Kidney capillary endothelial cell (primary cell): Measurements from ENCODE around the gene ZNF143.
"Not testable (repeated sequence)": the region's sequence is repeated elsewhere in the genome, so short reads cannot be mapped to it uniquely, and the experiment has no call there.

Source experiments
- DNase-seq: peaks from one replicate; pipeline ENCODE4 v3.0.0-alpha.2; 2018; ENCODE audit warnings: low spot score

ZNF143 gene

DNA sequence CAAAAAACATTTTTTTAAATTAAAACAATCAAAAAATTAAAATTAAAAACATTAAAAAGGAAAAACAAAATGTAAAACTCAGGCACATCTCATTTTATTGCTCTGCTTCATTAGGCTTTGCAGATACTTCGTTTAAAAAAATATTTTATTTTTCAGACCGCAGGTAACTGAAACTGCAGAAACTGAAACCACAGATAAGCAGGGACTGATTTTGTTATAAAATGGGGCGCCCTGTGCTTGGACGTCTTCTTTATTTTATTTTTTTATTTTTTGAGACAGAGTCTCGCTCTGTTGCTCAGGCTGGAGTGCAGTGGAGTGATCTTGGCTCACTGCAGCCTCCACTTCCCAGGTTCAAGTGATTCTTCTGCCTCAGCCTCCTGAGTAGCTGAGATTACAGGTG, 88.4 kb downstream of the ZNF143 start:
- not testable (repeated sequence) for DNase-seq

DNA sequence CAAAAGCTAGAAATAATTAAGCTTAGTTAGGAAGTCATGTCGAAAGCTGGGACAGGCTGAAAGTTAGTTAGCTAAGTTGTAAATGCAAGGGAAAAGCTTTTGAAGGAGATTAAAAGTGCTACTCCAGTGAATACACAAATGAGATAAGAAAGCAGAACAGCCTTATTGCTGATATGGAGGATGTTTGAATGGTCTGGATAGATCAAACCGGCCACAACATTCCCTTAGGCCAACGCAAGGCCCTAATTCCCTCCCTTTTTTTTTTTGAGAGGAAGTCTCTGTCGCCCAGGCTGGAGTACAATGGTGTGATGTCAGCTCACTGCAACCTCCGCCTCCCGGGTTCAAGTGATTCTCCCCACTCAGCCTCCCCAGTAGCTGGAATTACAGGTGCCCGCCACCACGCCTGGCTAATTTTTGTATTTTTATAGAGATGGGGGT, 89.4 kb downstream of the ZNF143 start:
- no peak for DNase-seq

DNA sequence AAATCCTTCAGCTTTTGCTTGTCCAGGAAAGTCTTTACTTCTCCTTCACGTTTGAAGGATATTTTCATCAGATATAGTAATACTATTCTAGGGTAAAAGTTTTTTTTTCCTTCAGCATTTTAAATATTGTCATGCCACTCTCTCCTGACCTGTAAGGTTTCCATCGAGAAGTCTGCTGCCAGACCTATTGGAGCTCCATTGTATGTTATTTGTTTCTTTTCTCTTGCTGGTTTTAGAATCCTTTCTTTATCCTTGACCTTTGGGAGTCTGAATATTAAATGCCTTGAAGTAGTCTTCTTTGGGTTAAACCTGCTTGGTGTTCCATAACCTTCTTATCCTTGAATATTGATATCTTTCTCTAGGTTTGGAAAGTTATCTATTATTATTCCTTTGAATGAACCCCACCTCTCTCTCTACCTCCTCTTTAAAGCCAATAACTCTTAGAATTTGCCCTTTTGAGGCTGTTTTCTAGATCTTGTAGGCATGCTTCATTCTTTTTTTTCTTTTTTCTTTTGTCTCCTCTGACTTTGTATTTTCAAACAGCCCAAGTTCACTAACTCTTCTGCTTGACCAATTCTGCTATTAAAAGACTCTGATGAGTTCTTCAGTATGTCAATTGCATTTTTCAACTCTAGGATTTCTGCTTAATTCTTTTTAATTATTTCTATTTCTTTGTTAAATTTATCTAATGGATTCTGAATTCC, 100.6 kb downstream of the ZNF143 start:
- DNase-seq: no peak

DNA sequence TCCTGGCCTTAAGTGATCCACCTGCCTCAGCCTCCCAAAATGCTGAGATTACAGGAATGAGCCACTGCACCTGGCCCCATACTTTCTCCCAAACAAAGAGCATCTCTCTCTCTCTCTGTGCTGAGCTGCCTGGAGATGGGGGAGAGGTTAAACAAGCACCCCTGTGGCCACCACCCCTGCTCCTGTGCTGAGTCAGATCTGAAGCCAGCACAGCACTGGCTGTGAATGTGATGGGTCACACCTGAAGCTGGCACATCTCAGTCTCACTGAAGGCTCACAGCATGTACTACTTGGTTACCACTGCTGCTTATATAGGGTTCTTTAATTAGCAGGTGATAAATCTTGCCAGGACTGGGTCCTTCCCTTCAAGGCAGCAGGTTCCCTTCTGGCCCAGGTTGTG, 101.9 kb downstream of the ZNF143 start:
- no peak for DNase-seq

DNA sequence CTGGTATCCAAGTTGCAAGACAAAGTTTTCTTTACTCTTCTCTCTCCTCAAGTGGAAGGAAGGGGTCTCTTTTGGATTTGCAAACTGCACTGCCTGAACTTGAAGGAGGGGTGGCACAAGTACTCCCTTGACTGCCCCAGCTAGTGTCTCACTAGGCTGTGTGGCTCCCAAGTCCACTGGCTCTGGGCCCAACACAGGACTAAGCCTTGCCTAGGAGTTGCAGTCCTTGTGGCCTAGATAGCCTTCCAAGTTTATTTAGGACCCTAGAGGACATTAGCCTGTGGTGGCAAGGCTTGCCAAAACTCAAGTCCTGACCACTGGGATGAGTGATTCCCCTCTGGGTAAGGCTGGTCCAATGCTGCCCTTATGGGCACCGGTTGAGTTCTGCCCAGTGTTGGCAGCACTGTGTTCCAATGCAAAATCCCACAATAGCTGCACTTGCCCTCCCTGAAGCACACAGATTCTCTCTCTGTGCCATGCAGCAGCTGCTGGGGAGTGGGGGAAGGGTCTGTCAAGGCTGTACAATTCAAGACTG, 102.5 kb downstream of the ZNF143 start:
- DNase-seq: no peak

DNA sequence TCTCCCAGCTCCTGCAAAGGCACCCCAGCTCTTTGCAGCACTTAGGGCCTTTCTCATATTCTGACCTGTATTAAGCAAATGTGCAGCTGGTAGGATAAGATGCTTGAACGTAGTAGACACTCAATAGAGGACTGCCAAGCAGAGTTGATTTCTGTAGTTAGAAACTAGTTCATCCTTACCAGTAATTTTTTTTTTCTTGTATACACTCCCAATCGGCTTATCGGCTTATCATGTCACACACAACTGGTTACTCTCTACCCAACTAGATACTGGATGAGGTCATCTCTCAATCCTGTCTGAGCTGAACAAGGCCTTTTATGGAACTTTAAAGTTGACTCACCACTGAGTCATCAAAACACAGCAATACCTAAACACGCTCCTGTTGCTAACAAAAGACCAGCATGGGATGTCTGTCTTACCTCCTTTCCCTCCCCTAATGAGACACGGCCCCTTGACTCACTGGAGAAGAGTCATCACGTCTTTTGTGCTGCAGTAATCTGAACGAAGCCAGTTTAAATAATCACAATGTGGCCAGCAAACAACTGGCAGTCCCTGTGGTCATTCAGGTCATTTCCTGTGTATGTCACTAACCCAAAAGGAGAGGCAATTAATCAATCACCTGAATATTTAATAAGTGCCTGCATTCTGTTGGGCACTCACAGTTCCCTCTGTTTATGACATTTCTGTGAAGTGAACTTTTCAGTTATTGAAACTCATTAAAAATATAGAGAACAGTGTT, 105.2 kb downstream of the ZNF143 start:
- peak; percentile 100 for DNase-seq

DNA sequence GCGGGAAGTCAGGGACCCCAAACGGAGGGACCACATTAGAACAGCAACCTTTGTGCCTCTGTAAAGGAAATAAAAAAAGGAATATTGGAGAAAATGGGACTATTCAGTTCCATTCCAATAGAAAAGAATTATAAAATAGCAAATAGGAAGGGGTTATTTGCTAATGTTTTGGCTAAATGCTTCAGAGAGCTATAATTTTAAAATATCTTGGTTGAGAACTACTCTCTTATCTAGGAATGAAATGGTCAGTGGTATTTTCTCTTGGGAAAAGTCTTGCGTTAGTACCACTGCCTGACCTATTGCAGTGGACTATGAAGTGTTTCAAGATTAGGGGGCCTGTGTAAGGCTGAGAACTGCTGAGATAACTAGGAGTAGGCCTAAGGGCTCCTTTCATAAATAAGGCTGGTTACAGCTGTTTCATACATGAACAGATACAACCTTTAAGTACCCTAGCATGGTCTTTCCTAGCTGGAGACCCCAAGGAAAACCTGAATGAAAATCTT, 105.8 kb downstream of the ZNF143 start:
- DNase-seq: no peak

DNA sequence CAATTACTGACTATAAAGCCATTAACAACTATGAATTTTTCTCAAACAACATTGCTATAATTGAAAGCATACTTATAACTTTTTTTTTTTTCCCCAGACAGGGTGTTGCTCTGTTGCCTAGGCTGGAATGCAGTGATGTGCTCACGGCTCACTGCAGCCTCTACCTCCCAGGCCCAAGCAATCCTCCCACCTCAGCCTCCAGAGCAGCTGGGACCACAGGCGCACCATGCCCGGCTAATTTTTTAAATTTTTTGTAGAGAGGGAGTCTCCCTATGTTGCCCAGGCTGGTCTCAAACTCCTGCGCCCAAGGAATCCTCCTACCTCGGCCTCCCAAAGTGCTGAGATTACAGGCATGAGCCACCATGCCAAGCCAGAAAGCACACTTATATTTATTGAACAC, 106.6 kb downstream of the ZNF143 start:
- no peak for DNase-seq

DNA sequence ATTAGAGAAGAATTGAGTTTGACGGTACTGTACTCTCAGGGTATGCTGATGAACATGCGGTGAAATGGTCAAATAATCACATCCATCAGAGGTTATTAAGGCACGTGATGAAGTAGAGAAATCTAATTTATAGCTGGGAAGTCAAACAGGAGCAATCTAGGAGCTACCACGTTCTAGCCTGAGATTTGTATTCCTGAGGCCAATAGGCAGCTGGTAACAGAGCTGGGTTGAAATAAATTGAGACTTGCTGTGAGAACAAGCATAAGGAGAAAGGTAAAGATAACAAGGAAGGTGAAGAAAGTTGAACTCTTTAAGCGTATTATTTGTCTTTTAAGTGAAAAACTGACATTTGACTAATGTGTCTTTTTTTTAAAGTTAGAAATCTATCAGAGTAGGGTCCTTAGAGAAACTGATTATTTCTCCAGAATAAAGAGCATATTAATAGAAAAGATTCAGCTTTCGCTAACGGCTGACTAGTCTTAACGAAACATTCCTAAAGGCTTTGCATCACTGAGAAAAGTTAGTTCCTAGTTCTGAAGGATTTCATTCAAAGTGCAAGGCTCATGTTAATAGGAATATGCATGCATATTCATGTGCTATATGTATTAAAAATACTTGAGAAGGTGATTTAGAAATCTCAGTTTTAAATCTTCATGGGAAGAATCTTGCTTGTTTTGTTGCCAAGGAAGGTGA, 107.5 kb downstream of the ZNF143 start:
- no peak for DNase-seq

DNA sequence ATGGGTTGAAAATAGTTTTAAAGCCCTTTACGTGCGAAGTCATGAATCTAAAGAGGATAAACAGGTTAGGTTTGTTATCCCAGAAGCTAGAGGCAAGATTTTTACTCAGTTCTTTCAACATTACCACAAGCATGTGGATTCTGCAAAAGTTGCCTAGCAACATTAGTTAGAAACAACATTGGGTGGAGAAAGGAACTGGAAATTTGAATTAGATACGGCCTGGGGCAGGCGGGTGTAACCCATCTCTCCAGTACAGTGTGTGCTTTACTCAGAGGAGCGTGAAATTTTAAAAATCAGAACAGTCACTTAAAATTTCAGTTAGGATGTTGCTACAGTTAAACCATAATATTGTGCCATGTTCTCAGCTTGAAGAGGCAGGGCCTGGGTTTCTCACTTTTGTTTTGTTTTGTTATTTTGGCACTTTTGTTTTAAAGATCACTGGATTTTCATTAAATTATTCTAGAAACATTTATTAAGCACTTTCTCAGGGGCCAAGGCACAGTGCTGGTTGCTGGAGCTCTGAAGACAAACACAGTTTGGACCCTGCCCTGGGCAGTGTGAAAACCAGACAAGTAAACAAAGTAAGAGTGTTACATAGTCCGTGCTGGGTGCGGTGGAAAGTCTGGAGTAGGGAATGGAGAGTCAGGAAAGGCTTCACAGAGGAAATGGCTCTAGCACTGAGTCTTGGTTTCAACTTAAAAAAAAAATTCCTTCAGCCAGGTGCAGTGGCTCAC, 108.2 kb downstream of the ZNF143 start:
- no peak for DNase-seq

DNA sequence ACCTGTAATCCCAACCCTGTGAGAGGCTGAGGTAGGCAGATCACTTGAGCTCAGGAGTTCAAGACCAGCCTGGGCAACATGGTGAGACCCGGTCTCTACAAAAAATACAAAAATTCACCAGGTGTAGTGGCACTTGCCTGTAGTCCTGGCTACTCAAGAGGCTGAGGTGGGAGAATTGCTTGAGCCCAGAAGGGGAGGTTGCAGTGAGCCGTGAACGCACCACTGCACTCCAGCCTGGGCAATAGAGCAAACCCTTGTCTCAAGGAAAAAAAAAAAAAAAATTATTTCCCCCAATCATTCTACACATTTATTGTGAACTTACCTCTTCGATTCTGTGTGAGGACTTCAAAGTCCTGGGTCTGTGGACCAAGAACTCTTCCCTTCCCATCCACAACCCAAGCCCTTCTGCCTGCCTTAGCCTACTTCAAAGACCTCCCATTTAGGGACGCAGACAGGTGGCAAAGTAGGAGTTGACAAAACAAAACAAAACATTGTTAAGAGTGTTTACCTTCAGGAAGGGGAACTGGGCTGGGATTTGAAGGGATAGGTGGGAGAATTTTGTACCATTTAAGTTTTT, 108.9 kb downstream of the ZNF143 start:
- DNase-seq: no peak

DNA sequence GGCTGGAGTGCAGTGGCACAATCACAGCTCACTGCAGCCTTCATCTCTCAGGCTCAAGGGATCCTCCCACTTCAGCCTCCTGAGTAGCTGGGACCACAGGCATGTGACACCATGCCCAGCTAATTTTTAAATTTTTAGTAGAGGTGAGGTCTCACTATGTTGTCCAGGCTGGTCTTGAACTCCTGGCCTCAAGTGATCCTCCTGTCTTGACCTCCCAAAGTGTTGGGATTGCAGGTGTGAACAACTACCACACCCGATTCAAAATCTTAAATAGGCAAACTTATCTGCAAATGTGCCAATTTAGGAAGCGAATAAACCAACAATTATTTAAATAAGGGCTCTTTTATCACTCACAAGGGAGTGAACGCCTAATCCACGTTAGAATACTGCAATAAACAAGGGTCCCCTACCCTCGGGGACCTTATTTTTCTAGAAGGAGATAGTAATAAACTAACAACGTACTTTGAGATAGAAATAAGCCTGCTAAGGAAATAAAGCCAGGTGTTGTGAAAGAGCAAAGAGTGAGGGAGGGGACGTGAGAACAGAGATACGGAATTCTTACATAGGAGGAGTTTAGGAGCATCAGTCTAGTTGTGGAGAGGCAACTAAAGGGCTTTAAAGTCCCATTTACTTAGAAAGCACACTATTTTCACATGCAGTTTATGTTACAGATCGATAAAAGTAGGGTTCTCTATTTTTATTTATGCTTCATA, 109.7 kb downstream of the ZNF143 start:
- DNase-seq: no peak

DNA sequence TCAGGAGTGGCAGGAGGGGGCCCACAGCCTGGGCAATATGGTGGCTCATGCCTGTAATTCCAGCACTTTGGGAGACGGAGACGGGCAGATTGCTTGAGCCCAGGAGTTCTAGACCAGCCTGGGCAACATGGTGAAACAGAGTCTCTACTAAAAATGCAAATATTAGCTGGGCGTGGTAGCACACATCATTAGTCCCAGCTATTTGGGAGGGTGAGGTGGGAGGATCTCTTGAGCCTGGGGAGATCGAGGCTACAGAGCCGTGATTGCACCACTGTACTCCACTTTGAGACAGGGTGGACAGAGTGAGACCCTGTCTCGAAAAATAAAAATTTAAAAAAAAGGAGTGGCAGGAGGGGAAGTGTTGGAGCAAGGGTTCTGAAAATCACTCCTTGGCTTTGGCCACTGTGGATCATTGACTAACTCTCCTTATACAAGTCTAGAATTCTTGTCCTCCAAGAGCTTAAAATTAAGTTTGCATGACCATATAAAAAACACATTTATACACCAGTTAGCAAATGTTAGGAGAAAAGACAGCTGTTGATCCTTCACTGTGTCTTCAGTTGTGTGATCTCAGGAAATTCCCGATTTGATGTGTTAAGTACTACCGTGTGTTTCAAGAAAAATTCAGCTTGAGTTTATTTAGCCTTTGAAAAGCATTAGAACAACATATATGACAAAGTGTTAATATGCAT, 110.4 kb downstream of the ZNF143 start:
- DNase-seq: no peak

DNA sequence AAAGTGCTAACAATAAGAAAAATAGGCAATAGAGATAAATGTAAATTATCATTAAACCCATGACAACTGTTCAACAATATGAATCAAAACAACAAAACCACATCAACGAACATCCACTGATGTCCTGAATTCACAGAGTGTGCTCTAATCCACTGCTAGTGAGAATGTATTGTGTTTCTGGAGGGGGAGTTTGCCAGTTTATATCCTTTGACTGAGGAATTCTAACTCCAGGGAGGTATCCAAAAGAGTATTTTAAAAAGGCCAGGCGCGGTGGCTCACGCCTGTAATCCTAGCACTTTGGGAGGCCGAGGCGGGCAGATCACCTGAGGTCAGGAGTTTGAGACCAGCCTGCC, 110.9 kb downstream of the ZNF143 start:
- DNase-seq: no peak

DNA sequence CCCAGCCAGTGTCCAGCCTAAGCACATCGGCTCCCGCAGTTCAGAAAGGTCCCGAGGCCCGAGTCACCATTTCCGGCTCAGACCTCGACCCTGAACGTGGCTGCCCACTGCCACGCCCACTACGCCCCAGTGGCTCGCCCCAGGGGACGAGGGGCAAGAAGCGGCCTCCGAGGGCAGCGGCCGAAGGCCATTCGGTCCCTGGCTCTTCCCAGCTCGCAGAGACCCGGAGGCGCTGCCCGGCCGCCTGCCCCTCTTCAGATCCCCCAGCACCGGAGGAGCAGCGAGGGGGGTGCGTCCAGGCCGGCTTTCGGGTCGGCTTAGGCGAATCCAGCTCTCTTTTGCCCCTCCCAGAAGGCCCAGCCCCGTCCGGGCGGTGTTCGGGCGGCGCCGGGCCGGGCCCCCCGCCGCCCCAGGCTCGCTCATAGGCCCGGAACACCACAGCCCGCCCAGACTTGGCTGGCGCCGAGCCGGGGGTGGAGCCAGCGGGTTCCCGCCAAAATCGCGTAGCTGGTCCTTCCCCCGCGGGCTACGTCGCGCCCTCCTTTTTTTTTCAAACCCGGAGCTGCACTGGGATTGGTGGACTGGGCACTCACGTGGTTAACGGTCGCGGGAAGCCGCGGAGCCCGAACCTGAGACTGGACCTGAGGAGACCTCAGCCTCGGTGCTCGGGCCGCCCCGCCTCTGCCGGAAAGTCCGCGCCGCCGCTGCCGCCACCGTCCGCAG, 112.4 kb downstream of the ZNF143 start, which contains the start of gene WEE1:
WEE1 (plus strand) TSS at position 619 of the 723 bp plus-strand sequence. CDS start 264 bp downstream, outside the sequence.
- peak; percentile 96 for DNase-seq

DNA sequence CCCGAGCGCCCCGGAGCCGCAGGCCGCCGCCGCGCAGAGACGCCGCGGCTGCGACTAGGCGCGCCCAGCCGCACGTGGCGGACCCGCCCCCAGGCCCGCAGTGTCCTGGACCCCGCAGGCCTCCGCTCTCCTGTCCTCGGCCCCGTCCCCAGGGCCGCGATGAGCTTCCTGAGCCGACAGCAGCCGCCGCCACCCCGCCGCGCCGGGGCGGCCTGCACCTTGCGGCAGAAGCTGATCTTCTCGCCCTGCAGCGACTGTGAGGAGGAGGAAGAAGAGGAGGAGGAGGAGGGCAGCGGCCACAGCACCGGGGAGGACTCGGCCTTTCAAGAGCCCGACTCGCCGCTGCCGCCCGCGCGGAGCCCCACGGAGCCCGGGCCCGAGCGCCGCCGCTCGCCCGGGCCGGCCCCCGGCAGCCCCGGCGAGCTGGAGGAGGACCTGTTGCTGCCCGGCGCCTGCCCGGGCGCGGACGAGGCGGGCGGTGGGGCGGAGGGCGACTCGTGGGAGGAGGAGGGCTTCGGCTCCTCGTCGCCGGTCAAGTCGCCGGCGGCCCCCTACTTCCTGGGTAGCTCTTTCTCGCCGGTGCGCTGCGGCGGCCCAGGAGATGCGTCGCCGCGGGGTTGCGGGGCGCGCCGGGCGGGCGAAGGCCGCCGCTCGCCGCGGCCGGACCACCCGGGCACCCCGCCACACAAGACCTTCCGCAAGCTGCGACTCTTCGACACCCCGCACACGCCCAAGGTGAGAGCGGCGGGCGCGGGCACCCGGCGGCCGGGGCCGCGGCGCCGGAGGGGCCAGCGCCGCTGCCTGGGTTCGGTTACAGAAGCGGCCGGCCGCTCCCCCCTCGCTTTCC, 113.2 kb downstream of the ZNF143 start:
- no peak for DNase-seq

DNA sequence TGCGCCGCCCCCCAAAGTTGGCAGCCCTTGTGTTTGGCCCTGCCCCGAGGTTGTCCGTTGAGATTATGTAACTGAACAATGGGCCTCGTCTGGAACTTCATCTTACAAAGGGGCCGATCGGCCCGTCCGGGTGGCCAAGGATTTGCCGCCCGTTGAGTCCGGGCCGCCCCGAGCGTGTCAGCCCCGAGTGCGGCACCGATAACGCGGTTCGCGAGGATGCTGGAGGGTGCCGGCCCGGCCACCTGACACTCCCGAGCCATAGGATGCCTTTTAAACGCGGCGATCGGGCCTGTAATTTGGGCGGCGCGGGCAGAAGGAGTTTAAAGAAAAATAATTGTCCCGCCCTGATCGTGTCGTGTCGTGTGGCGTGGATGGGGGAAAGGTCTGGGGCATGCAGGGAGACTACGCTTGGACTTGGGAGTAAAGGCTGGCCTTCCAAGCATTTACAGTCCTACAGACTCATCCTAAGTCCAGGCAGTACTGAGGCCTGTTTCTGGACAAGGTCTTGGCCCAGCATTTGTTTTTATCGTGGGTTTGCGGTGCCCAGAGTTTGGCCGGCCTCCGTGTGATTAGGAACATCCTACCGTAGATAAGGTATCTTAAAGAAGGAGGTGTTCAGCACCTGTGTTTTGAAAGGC, 113.9 kb downstream of the ZNF143 start:
- DNase-seq: no peak
